CD4-positive, alpha-beta T cell (primary cell): Measurements from ENCODE around the gene TMEM44. TPM values are rescaled to one million over a fixed set of nuclear protein-coding genes. Genes with fewer than 3 reads are reported as not detected.
A peak's percentile ranks its signal among the peaks of the same experiment; 100 is the strongest.

ENCODE experiments used
- ATAC-seq: fragments of 200-7000 bp; cut with Tn5 transposase; one replicate; pipeline ENCODE4 v1.10.0; 2022; ENCODE audit warnings: mild to moderate bottlenecking; ENCODE audit not compliant: poor library complexity
- CTCF ChIA-PET: fragments of 350-600 bp; sonication (Branson Sonifier 250); formaldehyde crosslinking; loops from one replicate; lab custom pipeline; 2021; ENCODE audit warnings: antibody characterized with exemption, inconsistent platforms; lab: Charles Lee
- POLR2A ChIA-PET: fragments of 350-600 bp; sonication (Branson Sonifier 250); formaldehyde crosslinking; loops from one replicate; lab custom pipeline; 2021; ENCODE audit warnings: antibody characterized with exemption, inconsistent platforms; lab: Charles Lee
- DNase-seq, 14 experiments: peaks; one replicate each; pipeline ENCODE4 v3.0.0-alpha.2; 2013 to 2020; ENCODE audit warnings: mixed read lengths in 2 of 14
- H3K27ac ChIP-seq, 2 donors: one replicate each; pipeline versions ENCODE4 v1.5.1 to v1.7.0; 2013; ENCODE audit warnings: low read length in 2 of 2, low read depth in 1 of 2, mild to moderate bottlenecking in 1 of 2
- H3K27me3 ChIP-seq, 2 experiments: 1 replicate in 1 of 2; 2 replicates in 1 of 2; pipeline versions ENCODE4 v1.6.1 to v1.7.0; 2013; ENCODE audit warnings: low read length in 2 of 2, control low read depth in 1 of 2, mild to moderate bottlenecking in 1 of 2, moderate library complexity in 1 of 2; ENCODE audit not compliant: insufficient read depth in 2 of 2, control insufficient read depth in 1 of 2
- H3K36me3 ChIP-seq: one replicate; pipeline ENCODE4 v1.6.1; 2013; ENCODE audit warnings: low read length, control low read depth; ENCODE audit not compliant: insufficient read depth
- H3K4me1 ChIP-seq: one replicate; pipeline ENCODE4 v1.6.1; 2013; ENCODE audit warnings: low read length, control low read depth; ENCODE audit not compliant: insufficient read depth
- H3K4me3 ChIP-seq: one replicate; pipeline ENCODE4 v1.5.1; 2013; ENCODE audit warnings: mild to moderate bottlenecking, low read length, moderate library complexity
- H3K9me3 ChIP-seq, 2 experiments: 1 replicate in 1 of 2; 2 replicates in 1 of 2; pipeline versions ENCODE4 v1.6.1 to v1.7.0; 2013; ENCODE audit warnings: low read length in 2 of 2, mild to moderate bottlenecking in 2 of 2, control low read depth in 1 of 2, moderate library complexity in 1 of 2; ENCODE audit not compliant: control insufficient read depth in 1 of 2, insufficient read depth in 1 of 2
- H3K27ac Mint-ChIP-seq: one replicate; pipeline ENCODE4 v1.8.0; 2020; ENCODE audit warnings: mixed read lengths
- H3K27me3 Mint-ChIP-seq: one replicate; pipeline ENCODE4 v1.8.0; 2021; ENCODE audit warnings: mixed read lengths
- H3K36me3 Mint-ChIP-seq: one replicate; pipeline ENCODE4 v1.8.0; 2021; ENCODE audit warnings: low read depth, mixed read lengths
- H3K4me1 Mint-ChIP-seq: one replicate; pipeline ENCODE4 v1.8.0; 2021; ENCODE audit warnings: low read depth, mixed read lengths
- H3K4me3 Mint-ChIP-seq: one replicate; pipeline ENCODE4 v1.8.0; 2020; ENCODE audit warnings: mild to moderate bottlenecking, mixed read lengths
- H3K9me3 Mint-ChIP-seq: one replicate; pipeline ENCODE4 v1.8.0; 2020; ENCODE audit warnings: mixed read lengths
- intact Hi-C, 2 experiments: fragments of 100-400 bp; cut with DNase I in 1 of 2; cut with micrococcal nuclease in 1 of 2; formaldehyde crosslinking; loops; one replicate each; pipeline versions ENCODE4 v1.15.1 to v1.9.0; 2023 to 2025; cut with DNase I, micrococcal nuclease
- polyA plus RNA-seq, 2 donors: library from polyadenylated mRNA; unstranded; fragments of 120-200 nt; gene quantifications; one replicate each; pipeline ENCODE4 v1.2.1, GENCODE V29; 2013
- total RNA-seq, 174 experiments: library from RNA in 2 of 174; stranded (reverse) in 2 of 174; gene quantifications; one replicate each; pipeline ENCODE4 v1.2.3 and lab custom pipeline; 2021 to 2026
- TF ChIP-seq, protein P1 (sequence below): fragments of 200-600 bp; IDR thresholded peaks from one replicate; pipeline ENCODE4 v1.8.0; 2022; ENCODE audit warnings: antibody characterized with exemption, mild to moderate bottlenecking

The TMEM44 gene, protein sequence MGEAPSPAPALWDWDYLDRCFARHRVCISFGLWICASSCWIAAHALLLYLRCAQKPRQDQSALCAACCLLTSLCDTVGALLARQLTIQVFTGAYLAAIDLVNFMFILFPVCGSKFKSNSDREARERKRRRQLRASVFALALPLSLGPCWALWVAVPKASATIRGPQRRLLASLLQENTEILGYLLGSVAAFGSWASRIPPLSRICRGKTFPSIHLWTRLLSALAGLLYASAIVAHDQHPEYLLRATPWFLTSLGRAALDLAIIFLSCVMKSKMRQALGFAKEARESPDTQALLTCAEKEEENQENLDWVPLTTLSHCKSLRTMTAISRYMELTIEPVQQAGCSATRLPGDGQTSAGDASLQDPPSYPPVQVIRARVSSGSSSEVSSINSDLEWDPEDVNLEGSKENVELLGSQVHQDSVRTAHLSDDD
- total RNA-seq, result 1 to 10 TPM in 1 of 2 experiments, under 1 TPM in 1; 0.98 to 1.1 TPM
- 1.4 TPM for polyA plus RNA-seq (2013, experiment 1 of 2)
- 1.8 TPM for polyA plus RNA-seq (2013, experiment 2 of 2)
- 0.20 to 4.7 (median 1.2) reads per million in 172 experiments for total RNA-seq (lab: John Stamatoyannopoulos, UW)

DNA sequence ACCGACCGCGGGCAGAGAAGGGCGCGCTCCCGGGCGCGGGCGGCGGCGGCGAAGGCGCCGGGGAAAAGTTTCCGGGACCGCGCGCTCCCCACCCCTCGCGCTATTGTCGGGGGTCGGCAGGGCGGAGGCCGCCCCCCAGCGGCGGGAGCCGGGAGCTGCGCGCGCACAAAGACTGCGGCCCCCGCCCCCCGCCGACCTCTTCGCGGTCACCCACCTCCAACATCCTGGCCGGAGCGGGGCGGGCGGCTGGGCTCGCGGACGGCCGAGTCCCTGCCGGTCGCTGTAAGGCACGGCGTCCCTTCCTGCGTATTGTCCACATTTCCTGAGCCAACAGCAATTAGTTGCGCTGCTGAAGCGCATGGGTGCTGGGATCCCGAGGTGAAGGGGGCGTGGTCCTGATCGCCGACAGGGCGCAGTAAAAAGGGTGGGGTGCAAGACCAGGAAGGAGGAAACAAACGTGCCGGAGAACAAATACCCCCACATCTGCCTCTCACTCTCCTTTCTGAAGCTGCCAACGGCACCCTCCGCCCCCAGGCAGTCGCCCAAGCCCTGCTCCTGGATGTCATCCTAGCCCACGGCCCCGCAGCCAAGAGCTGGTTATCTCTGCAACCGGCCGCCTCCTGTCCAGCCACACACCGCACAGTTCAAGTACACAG, at the start of gene TMEM44:
TMEM44 (minus strand) TSS at position 71 of the 656 bp plus-strand sequence. CDS start 204 bp downstream, outside the sequence.
- POLR2A ChIA-PET, result interaction anchor here (1.3 kb wide), 1 partner anchor 39 kb away, joined by 4 read pairs; the partner anchor contains the start of gene LSG1
- peak within 1 kb of the TSS; percentile 85 for H3K4me3 Mint-ChIP-seq
- no peaks in the 10 kb centered on the region for H3K36me3 Mint-ChIP-seq
- no peaks in the 10 kb centered on the region for H3K27me3 Mint-ChIP-seq
- H3K27ac Mint-ChIP-seq, result peak within 1 kb of the TSS; percentile 31
- DNase-seq, result peak; percentile 11 to 78 (median 45)
- peaks cover 10% of the 10 kb centered on the region for H3K4me1 Mint-ChIP-seq
- CTCF ChIA-PET, result interaction anchor here (0.9 to 1.5 kb wide), 3 partner anchors 20 to 49 kb away, joined by 3 to 4 read pairs (median 3); no protein-coding TSS in a partner anchor
- no peaks in the 10 kb centered on the region for H3K9me3 Mint-ChIP-seq
- Histone ChIP-seq H3K4me3 (peak within 1 kb of the TSS; percentile 63), H3K9me3 (no peaks in the 10 kb centered on the region), H3K4me1 (peaks cover 14% of the 10 kb centered on the region), H3K27me3 (no peaks in the 10 kb centered on the region), H3K27ac (no peak within 1 kb of the TSS), H3K36me3 (no peaks in the 10 kb centered on the region)
- peak; percentile 73 for ATAC-seq
- TF ChIP-seq, protein P1, sequence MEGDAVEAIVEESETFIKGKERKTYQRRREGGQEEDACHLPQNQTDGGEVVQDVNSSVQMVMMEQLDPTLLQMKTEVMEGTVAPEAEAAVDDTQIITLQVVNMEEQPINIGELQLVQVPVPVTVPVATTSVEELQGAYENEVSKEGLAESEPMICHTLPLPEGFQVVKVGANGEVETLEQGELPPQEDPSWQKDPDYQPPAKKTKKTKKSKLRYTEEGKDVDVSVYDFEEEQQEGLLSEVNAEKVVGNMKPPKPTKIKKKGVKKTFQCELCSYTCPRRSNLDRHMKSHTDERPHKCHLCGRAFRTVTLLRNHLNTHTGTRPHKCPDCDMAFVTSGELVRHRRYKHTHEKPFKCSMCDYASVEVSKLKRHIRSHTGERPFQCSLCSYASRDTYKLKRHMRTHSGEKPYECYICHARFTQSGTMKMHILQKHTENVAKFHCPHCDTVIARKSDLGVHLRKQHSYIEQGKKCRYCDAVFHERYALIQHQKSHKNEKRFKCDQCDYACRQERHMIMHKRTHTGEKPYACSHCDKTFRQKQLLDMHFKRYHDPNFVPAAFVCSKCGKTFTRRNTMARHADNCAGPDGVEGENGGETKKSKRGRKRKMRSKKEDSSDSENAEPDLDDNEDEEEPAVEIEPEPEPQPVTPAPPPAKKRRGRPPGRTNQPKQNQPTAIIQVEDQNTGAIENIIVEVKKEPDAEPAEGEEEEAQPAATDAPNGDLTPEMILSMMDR, result peak; percentile 64
- intact Hi-C loops, result no loop called here

GRCh38 chr3:194682694-194683310, 49.6 kb upstream of the TMEM44 start:
- no peak overlapping the region for H3K27ac Mint-ChIP-seq
- peak overlapping the region; percentile 13 for H3K4me3 Mint-ChIP-seq
- H3K9me3 Mint-ChIP-seq, result no peaks in the 10 kb centered on the region
- CTCF ChIA-PET, result interaction anchor here (0.6 to 4.0 kb wide), 17 partner anchors 10 to 876 kb away, joined by 3 to 60 read pairs (median 4); partner anchors contain the start of gene LSG1
- Histone ChIP-seq H3K4me3 (no peak overlapping the region), H3K36me3 (no peaks in the 10 kb centered on the region), H3K9me3 (no peaks in the 10 kb centered on the region), H3K27me3 (no peaks in the 10 kb centered on the region), H3K27ac (no peak overlapping the region), H3K4me1 (peaks cover 43% of the 10 kb centered on the region)
- DNase-seq (peak; percentile 43 to 86 (median 53)), ATAC-seq (peak; percentile 81)
- peaks cover 14% of the 10 kb centered on the region for H3K27me3 Mint-ChIP-seq
- H3K36me3 Mint-ChIP-seq, result no peaks in the 10 kb centered on the region
- peaks cover 34% of the 10 kb centered on the region for H3K4me1 Mint-ChIP-seq
- TF ChIP-seq, protein P1, result peak; percentile 72
- POLR2A ChIA-PET, result interaction anchor here (0.8 to 1.5 kb wide), 8 partner anchors 11 to 588 kb away, joined by 3 to 34 read pairs (median 4); partner anchors contain the start of genes LSG1 and XXYLT1
- intact Hi-C loops, result loop anchor here (1.0 to 5.0 kb wide), 5 partner anchors 28 to 839 kb away; no protein-coding TSS in a partner anchor
